ENCODE measurements around the gene MEI1. TPM values are rescaled to one million over a fixed set of nuclear protein-coding genes. Genes with fewer than 3 reads are reported as not detected.

Gene MEI1
- total RNA-seq, 4 donors from 2014 or later = 1.1 to 20.5 TPM; not detected in 2

- in situ Hi-C loops (cut with MboI; ENCODE audit: low pct_ligation_motif_present in 1 of 4, low pct_unique_long_range_greater_than_20kb in 1 of 4, low sequenced_read_pairs in 3 of 4) = no loop called here
- peak overlapping the region; percentile 79 to 87 (median 82) for H3K27ac ChIP-seq
Observed at GRCh38 chr22:41840216-41840615, 140.9 kb downstream of the MEI1 start.

GRCh38 chr22:41841085-41841712 is 141.9 kb downstream of the MEI1 start:
- Histone ChIP-seq H3K4me3 (no peak overlapping the region), H3K27me3 (no peaks in the 10 kb centered on the region), H3K27ac (peak overlapping the region; percentile 79 to 87 (median 82)), H3K36me3 (no peaks in the 10 kb centered on the region), H3K4me1 (peaks cover 11 to 83% (median 59%) of the 10 kb centered on the region in 4 donors), H3K9me3 (no peaks in the 10 kb centered on the region)
- WGBS, 2 donors (ENCODE audit: low coverage in 1 of 2) = 36 to 42% methylated on average over 3 of the region's 3 CpGs
- in situ Hi-C loops (cut with MboI; ENCODE audit: low pct_ligation_motif_present in 1 of 4, low pct_unique_long_range_greater_than_20kb in 1 of 4, low sequenced_read_pairs in 3 of 4) (no loop called here), intact Hi-C loops (cut with DNase I; ENCODE audit: low total_unique reads) (no loop called here)
- peak; percentile 52 for DNase-seq
- no peak for TF ChIP-seq EP300 (IDR thresholded peaks at IDR 0.05; ENCODE audit: low read depth)
- TF ChIP-seq POLR2AphosphoS5 (IDR thresholded peaks at IDR 0.05) = peak; percentile 9 to 29 (median 28)

More at GRCh38 chr22:41840216-41840615, 140.9 kb downstream of the MEI1 start:
- no peak for TF ChIP-seq POLR2A (IDR thresholded peaks at IDR 0.05)
- TF ChIP-seq POLR2AphosphoS5 (IDR thresholded peaks at IDR 0.05) = no peak
- TF ChIP-seq CTCF (IDR thresholded peaks at IDR 0.05) = no peak
- no peak for TF ChIP-seq EP300 (IDR thresholded peaks at IDR 0.05; ENCODE audit: low read depth)
- Histone ChIP-seq H3K4me3 (no peak overlapping the region), H3K27me3 (no peaks in the 10 kb centered on the region), H3K9me3 (no peaks in the 10 kb centered on the region), H3K36me3 (no peaks in the 10 kb centered on the region), H3K4me1 (peaks cover 11 to 83% (median 53%) of the 10 kb centered on the region in 4 donors)
- intact Hi-C loops (cut with DNase I; ENCODE audit: low total_unique reads) = no loop called here
- no peak for DNase-seq
- WGBS, 2 donors (ENCODE audit: low coverage in 1 of 2) = 83 to 91% methylated on average over 1 to 5 of the region's 5 CpGs

DNA sequence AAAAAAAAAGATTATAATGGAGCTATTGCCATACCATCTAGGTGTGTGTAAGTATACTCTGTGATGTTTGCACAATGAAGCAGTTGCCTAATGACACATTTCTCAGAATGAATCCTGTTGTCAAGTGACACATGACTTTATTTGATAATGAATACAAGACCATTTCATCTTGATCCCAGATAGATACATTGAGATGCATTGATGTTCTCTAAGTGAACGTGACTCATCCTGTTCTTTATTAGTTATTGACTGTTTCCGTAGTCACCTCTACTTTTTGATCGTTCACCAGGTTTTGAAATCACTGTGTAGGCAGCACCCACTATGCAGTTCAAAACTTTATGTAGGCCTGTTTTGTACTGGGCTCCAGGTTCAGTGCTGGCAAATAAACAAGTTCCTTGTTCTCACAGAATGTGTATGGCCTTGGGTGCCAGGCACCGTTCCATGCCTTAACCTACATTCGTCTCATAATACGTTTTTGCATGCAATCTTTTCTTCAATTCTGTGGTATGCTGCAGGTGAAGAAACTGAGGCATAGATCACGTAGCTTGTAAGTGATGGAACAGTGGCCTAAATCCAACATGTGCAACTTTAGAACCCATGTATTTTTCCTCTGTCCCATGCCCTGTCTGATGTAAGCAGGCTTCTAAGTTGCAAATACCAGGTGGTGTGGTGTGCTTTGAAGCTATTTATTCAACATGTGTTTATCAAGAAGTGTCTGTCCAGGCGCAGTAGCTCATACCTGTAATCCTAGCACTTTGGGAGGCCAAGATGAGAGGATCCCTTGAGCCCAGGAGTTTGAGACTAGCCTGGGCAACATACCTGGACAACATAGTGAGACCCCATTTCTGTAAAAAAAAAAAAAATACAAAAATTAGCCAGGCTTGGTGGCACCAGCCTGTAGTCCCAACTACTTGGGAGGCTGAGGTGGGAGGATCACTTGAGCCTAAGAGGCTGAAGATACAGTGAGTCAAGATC is 144.0 kb downstream of the MEI1 start:
- no peak for DNase-seq
- Histone ChIP-seq H3K4me3 (no peak overlapping the region), H3K36me3 (no peaks in the 10 kb centered on the region), H3K9me3 (no peaks in the 10 kb centered on the region), H3K27me3 (no peaks in the 10 kb centered on the region), H3K4me1 (peaks cover 15 to 96% (median 73%) of the 10 kb centered on the region in 4 donors), H3K27ac (peak overlapping the region; percentile 79 to 87 (median 82))
- intact Hi-C loops (cut with DNase I; ENCODE audit: low total_unique reads) (no loop called here), in situ Hi-C loops (cut with MboI; ENCODE audit: low pct_ligation_motif_present in 1 of 4, low pct_unique_long_range_greater_than_20kb in 1 of 4, low sequenced_read_pairs in 3 of 4) (no loop called here)
- TF ChIP-seq POLR2AphosphoS5 (IDR thresholded peaks at IDR 0.05) (peak in 2 of 3 donors; percentile 12 to 49), CTCF (IDR thresholded peaks at IDR 0.05) (no peak)
- 38 to 40% methylated on average over 3 to 8 of the region's 8 CpGs for WGBS, 2 donors (ENCODE audit: low coverage in 1 of 2)

DNA sequence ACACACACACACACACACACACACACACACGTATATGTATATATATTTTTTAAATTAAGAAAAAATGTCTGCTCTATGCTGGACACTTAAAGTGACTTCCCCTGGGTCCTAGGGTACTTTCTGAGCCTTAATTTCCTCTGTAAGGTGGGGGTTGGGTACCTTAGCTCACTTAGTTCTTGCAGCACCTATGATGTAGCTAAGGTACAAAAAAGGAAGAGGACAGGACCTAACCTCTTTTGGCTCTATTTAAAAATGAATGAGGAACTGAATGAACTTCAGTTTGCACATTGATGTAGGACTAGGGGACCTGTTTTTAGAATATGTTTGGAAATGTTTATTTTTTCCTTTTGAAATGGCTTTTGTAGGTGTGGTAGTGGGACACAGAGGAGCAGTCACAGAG is 144.7 kb downstream of the MEI1 start:
- Histone ChIP-seq H3K36me3 (no peaks in the 10 kb centered on the region), H3K9me3 (no peaks in the 10 kb centered on the region), H3K4me1 (peaks cover 22 to 95% (median 74%) of the 10 kb centered on the region in 4 donors), H3K27me3 (no peaks in the 10 kb centered on the region), H3K27ac (peak overlapping the region in 3 of 4 donors; percentile 79 to 87 (median 85)), H3K4me3 (no peak overlapping the region)
- in situ Hi-C loops (cut with MboI; ENCODE audit: low pct_ligation_motif_present in 1 of 4, low pct_unique_long_range_greater_than_20kb in 1 of 4, low sequenced_read_pairs in 3 of 4) = no loop called here
- TF ChIP-seq EP300 (IDR thresholded peaks at IDR 0.05; ENCODE audit: low read depth) = no peak
- no peak for TF ChIP-seq POLR2AphosphoS5 (IDR thresholded peaks at IDR 0.05)
- intact Hi-C loops (cut with DNase I; ENCODE audit: low total_unique reads) = no loop called here
- WGBS, 2 donors (ENCODE audit: low coverage in 1 of 2) = 62 to 78% methylated on average over 1 of the region's 1 CpG
- DNase-seq = no peak

GRCh38 chr22:41844513-41844912 is 145.2 kb downstream of the MEI1 start:
- Histone ChIP-seq H3K27me3 (no peaks in the 10 kb centered on the region), H3K27ac (peak overlapping the region in 3 of 4 donors; percentile 79 to 87 (median 85)), H3K9me3 (no peaks in the 10 kb centered on the region), H3K36me3 (no peaks in the 10 kb centered on the region), H3K4me1 (peaks cover 22 to 94% (median 74%) of the 10 kb centered on the region in 4 donors), H3K4me3 (no peak overlapping the region)
- DNase-seq = no peak
- TF ChIP-seq CTCF (IDR thresholded peaks at IDR 0.05) = no peak
- TF ChIP-seq EP300 (IDR thresholded peaks at IDR 0.05; ENCODE audit: low read depth) = no peak
- WGBS, 2 donors (ENCODE audit: low coverage in 1 of 2) = 30 to 80% methylated on average over 1 to 3 of the region's 3 CpGs
- intact Hi-C loops (cut with DNase I; ENCODE audit: low total_unique reads) = no loop called here
- in situ Hi-C loops (cut with MboI; ENCODE audit: low pct_ligation_motif_present in 1 of 4, low pct_unique_long_range_greater_than_20kb in 1 of 4, low sequenced_read_pairs in 3 of 4) = no loop called here
